Upper lobe of right lung (tissue), 1 donor: ENCODE measurements around the gene NDUFAF8. TPM values are rescaled to one million over a fixed set of nuclear protein-coding genes. Genes with fewer than 3 reads are reported as not detected.
A peak's percentile ranks its signal among the peaks of the same experiment; 100 is the strongest.

Experiments
- ATAC-seq: fragments of 200-7000 bp; cut with Tn5 transposase; one replicate; pipeline ENCODE4 v1.9.1; 2020; ENCODE audit warnings: mild to moderate bottlenecking, moderate library complexity
- DNase-seq: peaks from one replicate; pipeline ENCODE4 v3.0.0-alpha.2; 2020
- H3K27ac ChIP-seq: fragments of 200-600 bp; one replicate; pipeline ENCODE4 v1.8.0; 2022
- H3K27me3 ChIP-seq: fragments of 200-600 bp; one replicate; pipeline ENCODE4 v1.8.0; 2022; ENCODE audit warnings: mild to moderate bottlenecking
- H3K36me3 ChIP-seq: fragments of 200-600 bp; one replicate; pipeline ENCODE4 v1.8.0; 2022
- H3K4me1 ChIP-seq: fragments of 200-600 bp; one replicate; pipeline ENCODE4 v1.8.0; 2022
- H3K4me3 ChIP-seq: fragments of 200-600 bp; one replicate; pipeline ENCODE4 v1.8.0; 2022; ENCODE audit warnings: mild to moderate bottlenecking
- H3K9me3 ChIP-seq: fragments of 200-600 bp; one replicate; pipeline ENCODE4 v1.8.0; 2022
- intact Hi-C: fragments of 100-400 bp; cut with DNase I; formaldehyde crosslinking; loops from one replicate; pipeline ENCODE4 v1.11.0; 2022
- total RNA-seq: library from RNA; stranded (reverse); fragmentation: NEBNext Ultra II Directional; extraction: Animal tissue kit (Norgen Biotek cat#: 25700); gene quantifications from one replicate; pipeline ENCODE4 v1.2.1, GENCODE V29; 2021
- TF ChIP-seq, protein P1 (sequence below): fragments of 200-600 bp; IDR thresholded peaks from one replicate; pipeline ENCODE4 v1.8.0; 2022; ENCODE audit warnings: antibody characterized with exemption
- donor health status: DM: no; HTN: yes; CAD: no; lungs with severe emphysema.

The NDUFAF8 gene
- total RNA-seq, 1 donor from 2014 or later = 32.6 TPM

DNA sequence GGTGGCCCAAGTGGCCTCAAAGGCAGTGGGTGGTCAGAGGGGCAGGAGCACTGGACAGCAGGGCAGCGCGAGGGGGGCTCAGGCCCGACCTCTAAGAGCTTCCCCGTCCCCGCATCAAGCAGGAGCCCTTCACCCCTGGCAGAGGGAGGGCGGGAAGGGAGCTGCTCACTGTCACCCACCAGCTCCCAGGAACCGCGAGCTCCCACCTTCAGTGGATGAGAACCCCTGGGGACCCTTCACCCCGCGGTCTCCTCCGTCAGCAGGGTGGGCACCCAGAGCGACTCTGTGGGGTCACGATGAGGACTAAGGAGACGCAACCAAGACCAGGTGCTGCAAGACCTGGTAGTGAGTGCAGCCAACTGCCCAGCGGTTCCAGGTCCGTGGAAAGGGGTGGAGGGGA, 30.0 kb upstream of the NDUFAF8 start:
- H3K4me1 ChIP-seq = no peaks in the 10 kb centered on the region
- no peaks in the 10 kb centered on the region for H3K27me3 ChIP-seq
- no peak overlapping the region for H3K27ac ChIP-seq
- intact Hi-C loops = no loop called here
- no peaks in the 10 kb centered on the region for H3K9me3 ChIP-seq
- TF ChIP-seq, protein P1, sequence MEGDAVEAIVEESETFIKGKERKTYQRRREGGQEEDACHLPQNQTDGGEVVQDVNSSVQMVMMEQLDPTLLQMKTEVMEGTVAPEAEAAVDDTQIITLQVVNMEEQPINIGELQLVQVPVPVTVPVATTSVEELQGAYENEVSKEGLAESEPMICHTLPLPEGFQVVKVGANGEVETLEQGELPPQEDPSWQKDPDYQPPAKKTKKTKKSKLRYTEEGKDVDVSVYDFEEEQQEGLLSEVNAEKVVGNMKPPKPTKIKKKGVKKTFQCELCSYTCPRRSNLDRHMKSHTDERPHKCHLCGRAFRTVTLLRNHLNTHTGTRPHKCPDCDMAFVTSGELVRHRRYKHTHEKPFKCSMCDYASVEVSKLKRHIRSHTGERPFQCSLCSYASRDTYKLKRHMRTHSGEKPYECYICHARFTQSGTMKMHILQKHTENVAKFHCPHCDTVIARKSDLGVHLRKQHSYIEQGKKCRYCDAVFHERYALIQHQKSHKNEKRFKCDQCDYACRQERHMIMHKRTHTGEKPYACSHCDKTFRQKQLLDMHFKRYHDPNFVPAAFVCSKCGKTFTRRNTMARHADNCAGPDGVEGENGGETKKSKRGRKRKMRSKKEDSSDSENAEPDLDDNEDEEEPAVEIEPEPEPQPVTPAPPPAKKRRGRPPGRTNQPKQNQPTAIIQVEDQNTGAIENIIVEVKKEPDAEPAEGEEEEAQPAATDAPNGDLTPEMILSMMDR = no peak
- no peak overlapping the region for H3K4me3 ChIP-seq
- DNase-seq (no peak), ATAC-seq (no peak)
- no peaks in the 10 kb centered on the region for H3K36me3 ChIP-seq

DNA sequence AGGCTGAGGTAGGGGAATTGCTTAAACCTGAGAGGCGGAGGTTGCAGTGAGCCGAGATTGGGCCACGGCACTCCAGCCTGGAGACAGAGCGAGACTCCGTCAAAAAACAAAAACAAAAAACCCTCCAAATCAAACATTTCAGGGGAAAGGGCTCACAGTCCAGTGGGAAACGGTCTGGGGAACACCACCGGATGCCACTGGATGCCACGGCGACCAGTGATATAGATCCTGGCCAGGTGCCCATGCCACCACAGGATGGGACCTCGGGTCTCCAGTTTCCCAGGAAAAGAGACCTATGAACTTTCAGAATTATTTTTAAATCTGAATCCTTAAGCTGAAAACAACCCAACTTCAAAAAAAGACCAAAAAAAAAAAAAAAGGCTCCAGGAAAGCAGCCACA, 28.7 kb upstream of the NDUFAF8 start:
- no peaks in the 10 kb centered on the region for H3K4me1 ChIP-seq
- DNase-seq = no peak
- no peaks in the 10 kb centered on the region for H3K27me3 ChIP-seq
- ATAC-seq = no peak
- intact Hi-C loops = no loop called here
- no peak overlapping the region for H3K4me3 ChIP-seq
- H3K9me3 ChIP-seq = no peaks in the 10 kb centered on the region
- H3K27ac ChIP-seq = no peak overlapping the region
- no peaks in the 10 kb centered on the region for H3K36me3 ChIP-seq
- TF ChIP-seq, protein P1 = no peak

DNA sequence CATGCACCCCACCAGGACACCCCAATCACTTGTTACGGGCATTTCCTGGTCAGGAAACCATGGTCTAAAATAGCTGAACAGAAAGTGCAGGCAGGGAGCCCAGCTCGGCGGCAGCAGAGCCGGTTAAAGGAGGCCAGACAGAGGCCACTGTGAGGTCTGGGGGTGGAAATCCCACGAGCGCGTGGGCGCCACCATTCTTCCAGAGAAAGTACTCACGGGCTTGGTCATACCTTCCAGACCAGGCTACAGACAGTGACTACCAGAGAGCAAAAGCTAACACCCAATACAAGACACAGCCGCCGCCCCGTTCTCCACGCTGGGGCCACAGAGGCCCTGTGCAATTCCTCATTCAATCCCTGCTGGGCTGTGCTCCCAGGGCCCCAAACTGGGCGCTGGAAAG, 28.2 kb upstream of the NDUFAF8 start:
- Histone ChIP-seq H3K27me3 (no peaks in the 10 kb centered on the region), H3K4me3 (no peak overlapping the region), H3K9me3 (no peaks in the 10 kb centered on the region), H3K27ac (no peak overlapping the region), H3K36me3 (no peaks in the 10 kb centered on the region), H3K4me1 (no peaks in the 10 kb centered on the region)
- intact Hi-C loops = no loop called here
- no peak for DNase-seq
- ATAC-seq = no peak
- TF ChIP-seq, protein P1 = no peak

DNA sequence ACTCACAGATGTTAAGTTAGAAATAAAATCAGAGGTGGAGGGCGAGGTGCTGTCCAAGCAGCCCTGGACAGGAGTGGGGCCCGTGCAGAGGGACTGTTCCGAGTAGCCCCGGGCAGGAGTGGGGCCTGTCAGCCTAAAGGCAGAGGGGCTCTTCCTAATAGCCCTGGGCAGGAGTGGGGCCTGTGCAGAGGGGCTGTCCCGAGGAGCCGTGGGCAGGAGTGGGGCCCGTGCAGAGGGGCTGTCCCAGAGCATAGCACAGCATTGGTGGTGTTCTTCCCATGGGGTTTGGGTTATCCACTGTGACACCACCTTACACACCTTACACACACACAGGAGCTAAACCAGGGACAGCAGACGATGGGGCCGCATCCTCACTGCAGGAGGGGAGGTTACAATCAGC, 26.8 kb upstream of the NDUFAF8 start:
- no peak overlapping the region for H3K4me3 ChIP-seq
- TF ChIP-seq, protein P1 = no peak
- intact Hi-C loops = no loop called here
- no peaks in the 10 kb centered on the region for H3K9me3 ChIP-seq
- ATAC-seq (peak; percentile 15), DNase-seq (no peak)
- no peaks in the 10 kb centered on the region for H3K27me3 ChIP-seq
- H3K27ac ChIP-seq = no peak overlapping the region
- H3K36me3 ChIP-seq = no peaks in the 10 kb centered on the region
- no peaks in the 10 kb centered on the region for H3K4me1 ChIP-seq

DNA sequence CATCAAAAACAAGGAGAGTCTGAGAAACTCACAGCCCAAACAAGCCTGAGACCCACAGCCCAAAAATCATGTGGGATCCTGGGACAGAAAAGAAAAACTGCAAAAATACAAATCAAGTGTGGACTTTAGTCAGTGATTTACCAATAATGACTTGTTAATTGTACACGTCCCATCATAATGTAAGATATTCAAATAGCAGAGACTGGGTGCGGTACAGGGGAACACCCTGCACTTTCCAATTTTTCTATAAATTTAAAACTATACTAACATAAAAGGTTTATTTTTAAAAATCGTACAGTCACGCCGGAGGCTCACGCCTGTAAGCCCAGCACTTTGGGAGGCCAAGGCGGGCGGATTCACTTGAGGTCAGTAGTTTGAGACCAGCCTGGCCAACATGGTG, 25.1 kb upstream of the NDUFAF8 start:
- H3K4me1 ChIP-seq = no peaks in the 10 kb centered on the region
- H3K27ac ChIP-seq = no peak overlapping the region
- ATAC-seq = no peak
- H3K4me3 ChIP-seq = no peak overlapping the region
- TF ChIP-seq, protein P1 = no peak
- no peaks in the 10 kb centered on the region for H3K9me3 ChIP-seq
- DNase-seq = no peak
- intact Hi-C loops = no loop called here
- H3K36me3 ChIP-seq = no peaks in the 10 kb centered on the region
- no peaks in the 10 kb centered on the region for H3K27me3 ChIP-seq

DNA sequence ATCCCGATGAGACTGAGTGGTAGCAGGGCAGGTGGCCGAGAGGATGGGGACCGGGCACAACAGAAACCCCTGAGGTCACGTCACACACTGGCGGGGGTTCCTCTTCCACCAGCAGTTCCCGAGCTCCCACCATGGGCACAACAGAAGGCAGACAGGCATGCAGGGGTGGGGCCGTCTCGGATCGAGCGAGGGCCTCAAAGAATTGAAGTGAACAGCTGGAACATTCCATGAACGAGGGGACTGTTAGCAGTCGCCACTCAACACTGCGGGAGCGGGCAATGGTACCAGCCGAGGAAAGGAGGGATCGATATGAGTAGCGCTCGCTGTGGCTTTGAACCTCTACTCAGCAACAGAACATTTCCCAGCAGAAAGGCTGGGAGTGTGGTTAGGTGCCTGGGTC, 21.6 kb upstream of the NDUFAF8 start:
- Histone ChIP-seq H3K4me1 (peaks cover 9% of the 10 kb centered on the region), H3K27me3 (no peaks in the 10 kb centered on the region), H3K36me3 (no peaks in the 10 kb centered on the region), H3K27ac (no peak overlapping the region), H3K9me3 (no peaks in the 10 kb centered on the region), H3K4me3 (no peak overlapping the region)
- intact Hi-C loops = no loop called here
- DNase-seq = no peak
- no peak for ATAC-seq
- TF ChIP-seq, protein P1 = no peak
